ENCODE measurements around the gene CLPX.

- no peak for TF ChIP-seq EZH2 (IDR thresholded peaks at IDR 0.05; ENCODE audit: low read depth)
- no peak for TF ChIP-seq CTCF (conservative IDR thresholded peaks at IDR 0.05)
Measured at GRCh38 chr15:65171428-65171827, 13.7 kb downstream of the CLPX start.
